Posterior vena cava (tissue), 2 donors: Measurements from ENCODE around the gene ICE2. TPM values are rescaled to one million over a fixed set of nuclear protein-coding genes. Genes with fewer than 3 reads are reported as not detected.

Experiments used
- DNase-seq: peaks from one replicate; pipeline ENCODE4 v3.0.0-alpha.2; 2020; ENCODE audit warnings: low spot score
- intact Hi-C, 2 donors: fragments of 100-400 bp; cut with DNase I; formaldehyde crosslinking; loops; one replicate each; pipeline versions ENCODE4 v1.14.1 to v1.14.2; 2022 to 2023
- long read RNA-seq, 2 donors: library from polyadenylated mRNA; unstranded; transcript quantifications; one replicate each; pipeline ENCODE4 v2.0.0, GENCODE V29; 2020 to 2021
- total RNA-seq, 2 donors: library from RNA; stranded (reverse); fragmentation: NEBNext Ultra II Directional; extraction: Animal tissue kit (Norgen Biotek cat#: 25700); gene quantifications; one replicate each; pipeline ENCODE4 v1.2.1, GENCODE V29; 2021
- donor health status: DM: yes; HTN: yes; CAD: no.
- donor health status: DM: yes; HTN: yes; CAD: no.

ICE2 gene
- 10 to 100 TPM; 42.6 to 43.6 TPM for total RNA-seq
- long read RNA-seq, donor 1, full-length matches to known transcripts = 2 of 9 reads
- long read RNA-seq, donor 1, partial matches to known transcripts = 2 of 9 reads
- long read RNA-seq, donor 1, other reads (novel, unspliced or antisense) = 5 of 9 reads
- long read RNA-seq, donor 2, full-length matches to known transcripts = 2 of 5 reads
- long read RNA-seq, donor 2, partial matches to known transcripts = 1 of 5 reads
- long read RNA-seq, donor 2, other reads (novel, unspliced or antisense) = 2 of 5 reads

- intact Hi-C loops = no loop called here
- peak; percentile 99 for DNase-seq
Measured at GRCh38 chr15:60478566-60479360, at the start of gene ICE2. Gene ICE2 (minus strand): TSS chr15:60479142. CDS start chr15:60477977, 1,165 bp downstream.

DNA sequence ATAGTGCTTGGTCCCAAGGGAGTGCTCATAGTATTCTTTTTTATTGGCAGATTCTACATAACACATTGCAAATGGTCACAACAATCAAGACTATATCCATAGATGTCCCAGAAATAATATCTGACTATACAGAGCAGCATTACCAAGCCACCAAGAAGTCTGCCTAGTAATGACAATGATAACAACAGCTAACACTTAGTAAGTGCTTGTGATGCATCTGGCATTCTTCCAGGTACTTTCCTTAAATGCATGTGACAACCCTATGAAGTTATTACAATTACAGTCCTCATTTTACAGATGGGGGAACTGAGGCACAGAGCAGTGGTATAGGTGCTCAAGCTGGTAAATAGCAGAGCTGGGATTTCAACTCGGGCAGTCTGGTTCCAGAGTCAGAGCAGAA lies 49.6 kb upstream of the ICE2 start:
- intact Hi-C loops = no loop called here
- DNase-seq = no peak

DNA sequence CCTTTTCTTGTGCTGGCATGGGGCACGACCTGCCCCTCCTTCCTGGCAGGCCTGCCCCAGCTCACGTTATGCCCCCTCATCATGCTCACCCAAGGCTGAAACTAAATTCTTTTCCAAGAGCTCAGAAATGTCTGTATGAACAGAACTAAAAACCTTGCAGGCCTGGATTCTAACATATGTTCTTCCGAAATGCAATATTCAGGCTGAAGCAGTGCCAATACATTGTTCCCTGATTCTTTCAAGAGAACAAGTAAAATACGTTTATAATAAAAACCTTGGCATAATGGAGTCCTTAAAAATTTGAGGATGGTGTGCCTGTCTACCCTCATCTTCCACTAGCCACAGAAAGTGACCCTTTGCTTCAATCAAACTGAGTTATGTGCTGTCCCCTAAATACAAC lies 48.5 kb upstream of the ICE2 start:
- no peak for DNase-seq
- intact Hi-C loops = no loop called here

GRCh38 chr15:60526127-60526616 lies 47.2 kb upstream of the ICE2 start:
- intact Hi-C loops = no loop called here
- DNase-seq = no peak

GRCh38 chr15:60525341-60526039 lies 46.5 kb upstream of the ICE2 start:
- no peak for DNase-seq
- intact Hi-C loops = no loop called here

GRCh38 chr15:60523056-60523455 lies 44.1 kb upstream of the ICE2 start:
- DNase-seq = no peak
- intact Hi-C loops = no loop called here

DNA sequence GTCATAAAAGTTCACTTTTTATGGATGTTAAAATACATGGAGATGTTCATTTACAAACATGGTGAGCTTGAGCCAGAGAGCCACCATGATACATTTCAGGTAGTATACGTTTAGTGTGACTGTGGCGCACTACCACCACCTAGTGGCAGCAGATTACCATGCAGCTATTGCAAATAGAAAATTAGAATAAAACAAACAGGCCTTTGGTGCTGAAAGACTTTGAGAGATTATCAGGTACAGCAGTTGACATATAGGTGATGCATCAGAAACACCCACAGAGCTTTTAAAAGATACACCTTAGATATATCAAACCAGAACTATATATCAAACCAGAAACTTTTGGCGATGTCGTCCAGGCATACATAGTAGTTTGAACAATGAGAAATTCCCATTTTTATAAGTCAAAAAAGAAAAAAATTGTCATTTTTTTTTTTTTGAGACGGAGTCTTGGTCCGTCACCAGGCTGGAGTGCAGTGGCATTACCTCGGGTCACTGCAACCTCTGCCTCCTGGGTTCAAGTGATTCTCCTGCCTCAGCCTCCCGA lies 42.0 kb upstream of the ICE2 start:
- intact Hi-C loops = no loop called here
- no peak for DNase-seq

- no peak for DNase-seq
- intact Hi-C loops = no loop called here
Measured at GRCh38 chr15:60520013-60520824, 41.3 kb upstream of the ICE2 start.

GRCh38 chr15:60519218-60519617 lies 40.3 kb upstream of the ICE2 start:
- intact Hi-C loops = loop anchor here in 1 of 2 donors (10.0 kb wide), 1 partner anchor 1316 kb away; no protein-coding TSS in a partner anchor
- DNase-seq = no peak

DNA sequence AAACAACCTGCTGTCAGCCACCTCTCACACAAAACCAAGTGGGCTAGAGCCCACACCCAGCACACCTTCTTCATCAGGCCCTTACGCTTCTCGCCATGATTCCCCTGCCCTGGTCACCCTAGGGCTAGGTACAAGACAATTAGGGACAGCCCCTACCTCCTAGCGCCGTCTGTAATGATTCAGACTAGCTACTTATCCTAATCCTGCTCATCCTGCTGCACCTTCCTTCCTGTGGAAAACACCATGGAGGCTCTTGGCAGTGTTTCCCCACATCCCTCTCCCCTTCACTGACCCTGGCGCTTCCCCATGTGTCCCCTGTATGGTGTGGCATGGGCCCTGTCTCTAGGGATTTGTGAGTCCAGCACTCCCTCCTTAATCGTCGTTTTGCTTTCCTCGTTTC lies 39.6 kb upstream of the ICE2 start:
- intact Hi-C loops = loop anchor here in 1 of 2 donors (10.0 kb wide), 1 partner anchor 1316 kb away; no protein-coding TSS in a partner anchor
- DNase-seq = no peak

GRCh38 chr15:60514261-60514881 lies 35.4 kb upstream of the ICE2 start:
- DNase-seq = no peak
- intact Hi-C loops = loop anchor here in 1 of 2 donors (10.0 kb wide), 1 partner anchor 1320 kb away; no protein-coding TSS in a partner anchor

GRCh38 chr15:60513676-60514075 lies 34.7 kb upstream of the ICE2 start:
- intact Hi-C loops = loop anchor here in 1 of 2 donors (10.0 kb wide), 1 partner anchor 1321 kb away; no protein-coding TSS in a partner anchor
- DNase-seq = no peak

DNA sequence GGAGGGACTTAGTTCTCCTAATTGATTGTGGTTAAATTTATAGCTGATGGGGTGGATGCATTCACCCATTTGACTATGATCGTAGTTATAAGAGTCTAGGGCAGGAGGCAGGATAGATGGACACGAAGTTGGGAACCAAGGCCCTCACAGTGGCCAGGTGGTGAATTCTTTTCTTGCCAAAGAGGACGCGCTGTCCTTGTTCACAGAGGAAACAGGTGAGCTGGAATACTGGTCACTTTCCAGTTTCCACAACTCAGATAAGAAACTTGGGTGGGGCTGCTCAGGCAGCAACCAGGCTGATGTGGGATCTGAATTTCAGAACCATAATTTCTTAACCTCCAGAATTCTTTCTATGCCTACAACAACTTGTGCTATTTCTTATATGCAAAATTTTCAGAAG lies 34.0 kb upstream of the ICE2 start:
- intact Hi-C loops = loop anchor here in 1 of 2 donors (10.0 kb wide), 1 partner anchor 1322 kb away; no protein-coding TSS in a partner anchor

GRCh38 chr15:60511351-60512031 lies 32.5 kb upstream of the ICE2 start:
- DNase-seq = no peak
- intact Hi-C loops = loop anchor here in 1 of 2 donors (10.0 kb wide), 1 partner anchor 1323 kb away; no protein-coding TSS in a partner anchor

More for the DNA sequence above, 34.0 kb upstream of the ICE2 start:
- no peak for DNase-seq

- intact Hi-C loops = loop anchor here in 1 of 2 donors (10.0 kb wide), 1 partner anchor 1325 kb away; no protein-coding TSS in a partner anchor
- DNase-seq = no peak
Measured at GRCh38 chr15:60510006-60510405, 31.1 kb upstream of the ICE2 start.

DNA sequence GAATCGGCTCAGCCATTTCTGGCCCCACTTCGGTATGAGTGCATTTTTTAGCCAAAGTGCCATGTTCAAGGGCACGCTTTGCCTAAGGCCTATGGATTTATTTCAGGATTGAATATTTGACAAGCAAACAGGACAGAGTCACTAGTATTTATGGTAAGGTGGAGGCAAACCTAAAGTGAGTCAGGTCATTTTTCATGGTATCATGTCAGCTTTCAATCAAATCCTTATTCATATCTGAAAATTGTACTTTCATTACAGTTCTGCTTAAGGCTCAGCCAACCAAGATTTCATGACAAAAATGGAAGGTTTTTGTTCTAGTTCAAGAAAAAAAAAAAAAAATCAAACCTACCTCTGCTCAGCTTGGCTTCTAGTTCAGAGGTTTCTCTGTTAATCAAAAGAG lies 30.5 kb upstream of the ICE2 start:
- intact Hi-C loops = no loop called here

DNA sequence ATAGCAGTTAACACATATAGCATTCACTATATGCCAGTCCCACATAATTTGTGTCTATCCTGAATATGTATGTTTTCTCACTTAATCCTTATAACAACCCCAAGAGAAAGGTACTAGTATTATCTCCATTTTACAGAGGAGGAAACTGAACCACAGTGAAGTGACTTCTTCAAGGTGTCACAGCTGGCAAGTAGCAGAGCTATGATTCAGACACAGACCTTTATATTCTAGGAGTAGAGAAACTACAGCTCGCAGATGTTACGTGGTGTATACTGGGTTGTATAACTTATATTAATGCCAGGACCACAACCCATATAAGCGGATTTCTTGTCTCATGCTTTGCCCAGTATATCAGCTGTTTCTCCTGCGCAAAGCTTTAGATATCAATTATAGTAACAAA lies 29.5 kb upstream of the ICE2 start:
- no peak for DNase-seq
- intact Hi-C loops = no loop called here

More for the DNA sequence above, 30.5 kb upstream of the ICE2 start:
- no peak for DNase-seq
